WTC11 (cell line): ENCODE data around the gene FSHR. TPM values are rescaled to one million over a fixed set of nuclear protein-coding genes. Genes with fewer than 3 reads are reported as not detected.

Experiments used
- ATAC-seq: fragments of 200-7000 bp; cut with Tn5 transposase; 2 replicates; pipeline ENCODE4 v1.10.0; 2021; ENCODE audit warnings: mild to moderate bottlenecking, moderate library complexity
- CTCF ChIA-PET: fragments of 300-600 bp; sonication (Branson Sonifier 250); formaldehyde crosslinking; loops from one replicate; lab custom pipeline; 2021; ENCODE audit warnings: antibody characterized with exemption; lab: Charles Lee
- POLR2A ChIA-PET: fragments of 350-600 bp; sonication (Branson Sonifier 250); formaldehyde crosslinking; loops from one replicate; lab custom pipeline; 2021; ENCODE audit warnings: antibody characterized with exemption; lab: Charles Lee
- DNase-seq: peaks from one replicate; pipeline ENCODE4 v3.0.0; 2021; ENCODE audit warnings: low spot score
- H3K27ac Mint-ChIP-seq: 2 replicates; pipeline ENCODE4 v1.8.0; 2021; ENCODE audit warnings: mixed read lengths
- H3K27me3 Mint-ChIP-seq: 2 replicates; pipeline ENCODE4 v1.8.0; 2021; ENCODE audit warnings: low read depth, mild to moderate bottlenecking, moderate library complexity, mixed read lengths
- H3K36me3 Mint-ChIP-seq: 2 replicates; pipeline ENCODE4 v1.8.0; 2021; ENCODE audit warnings: mixed read lengths
- H3K4me1 Mint-ChIP-seq: 2 replicates; pipeline ENCODE4 v1.8.0; 2022; ENCODE audit warnings: mixed read lengths
- H3K4me3 Mint-ChIP-seq: 2 replicates; pipeline ENCODE4 v1.8.0; 2021; ENCODE audit warnings: mild to moderate bottlenecking, moderate library complexity, mixed read lengths
- H3K9me3 Mint-ChIP-seq: 2 replicates; pipeline ENCODE4 v1.8.0; 2021; ENCODE audit warnings: mixed read lengths
- CREB1 ChIP-seq: sonication (generic); formaldehyde crosslinking; IDR thresholded peaks from 2 replicates; pipeline ENCODE4 v1.8.0; 2023; ENCODE audit warnings: mild to moderate bottlenecking, missing genetic modification reagents
- EMX1 ChIP-seq: fragments of 250-450 bp; sonication (Bioruptor Pico); IDR thresholded peaks from 2 replicates; pipeline ENCODE4 v1.8.0; 2021; ENCODE audit warnings: mild to moderate bottlenecking
- ERG ChIP-seq: fragments of 250-450 bp; sonication (Bioruptor Pico); IDR thresholded peaks from 2 replicates; pipeline ENCODE4 v1.8.0; 2021; ENCODE audit warnings: mild to moderate bottlenecking
- FOXJ3 ChIP-seq: sonication (generic); formaldehyde crosslinking; IDR thresholded peaks from 2 replicates; pipeline ENCODE4 v1.9.0; 2021; ENCODE audit warnings: missing genetic modification reagents, mild to moderate bottlenecking, borderline replicate concordance
- FOXP4 ChIP-seq: sonication (generic); formaldehyde crosslinking; IDR thresholded peaks from 2 replicates; pipeline ENCODE4 v1.8.0; 2022; ENCODE audit warnings: mild to moderate bottlenecking, missing genetic modification reagents
- JAZF1 ChIP-seq: fragments of 250-450 bp; sonication (Bioruptor Pico); IDR thresholded peaks from 2 replicates; pipeline ENCODE4 v1.9.0; 2021; ENCODE audit warnings: moderate library complexity, mild to moderate bottlenecking, inconsistent platforms
- NFE2L1 ChIP-seq: sonication (generic); formaldehyde crosslinking; IDR thresholded peaks from 2 replicates; pipeline ENCODE4 v1.8.1; 2023; ENCODE audit warnings: missing genetic modification reagents
- NR3C1 ChIP-seq: sonication (generic); formaldehyde crosslinking; conservative IDR thresholded peaks from 2 replicates; pipeline ENCODE4 v1.8.1; 2023; ENCODE audit warnings: low read depth, mild to moderate bottlenecking, missing genetic modification reagents
- SOX15 ChIP-seq: fragments of 250-450 bp; sonication (Bioruptor Pico); IDR thresholded peaks from 2 replicates; pipeline ENCODE4 v1.9.0; 2021; ENCODE audit warnings: mild to moderate bottlenecking
- STAT6 ChIP-seq: sonication (generic); formaldehyde crosslinking; conservative IDR thresholded peaks from 2 replicates; pipeline ENCODE4 v1.8.1; 2023; ENCODE audit warnings: mild to moderate bottlenecking, low read depth, missing genetic modification reagents, moderate library complexity
- USF1 ChIP-seq: sonication (generic); formaldehyde crosslinking; IDR thresholded peaks from 2 replicates; pipeline ENCODE4 v1.8.0; 2022; ENCODE audit warnings: mild to moderate bottlenecking, missing genetic modification reagents
- ZBTB43 ChIP-seq: sonication (generic); formaldehyde crosslinking; IDR thresholded peaks from 2 replicates; pipeline ENCODE4 v1.8.1; 2023; ENCODE audit warnings: mild to moderate bottlenecking, missing genetic modification reagents
- total RNA-seq: library from RNA; stranded (reverse); gene quantifications from 3 replicates; pipeline ENCODE4 v1.2.3, GENCODE V29; 2021
- TF ChIP-seq, protein P1 (sequence below): sonication (generic); formaldehyde crosslinking; IDR thresholded peaks from 2 replicates; pipeline ENCODE4 v1.8.0; 2022; ENCODE audit warnings: missing genetic modification reagents
- TF ChIP-seq, protein P2 (sequence below): sonication (generic); formaldehyde crosslinking; IDR thresholded peaks from 2 replicates; pipeline ENCODE4 v1.8.1; 2023; ENCODE audit warnings: mild to moderate bottlenecking, missing genetic modification reagents, moderate library complexity
- TF ChIP-seq, protein P3 (sequence below): sonication (generic); formaldehyde crosslinking; IDR thresholded peaks from 2 replicates; pipeline ENCODE4 v1.8.0; 2022; ENCODE audit warnings: mild to moderate bottlenecking, missing genetic modification reagents

Gene FSHR
- total RNA-seq, 1 experiment from 2014 or later: not detected

- TF ChIP-seq, protein P1, sequence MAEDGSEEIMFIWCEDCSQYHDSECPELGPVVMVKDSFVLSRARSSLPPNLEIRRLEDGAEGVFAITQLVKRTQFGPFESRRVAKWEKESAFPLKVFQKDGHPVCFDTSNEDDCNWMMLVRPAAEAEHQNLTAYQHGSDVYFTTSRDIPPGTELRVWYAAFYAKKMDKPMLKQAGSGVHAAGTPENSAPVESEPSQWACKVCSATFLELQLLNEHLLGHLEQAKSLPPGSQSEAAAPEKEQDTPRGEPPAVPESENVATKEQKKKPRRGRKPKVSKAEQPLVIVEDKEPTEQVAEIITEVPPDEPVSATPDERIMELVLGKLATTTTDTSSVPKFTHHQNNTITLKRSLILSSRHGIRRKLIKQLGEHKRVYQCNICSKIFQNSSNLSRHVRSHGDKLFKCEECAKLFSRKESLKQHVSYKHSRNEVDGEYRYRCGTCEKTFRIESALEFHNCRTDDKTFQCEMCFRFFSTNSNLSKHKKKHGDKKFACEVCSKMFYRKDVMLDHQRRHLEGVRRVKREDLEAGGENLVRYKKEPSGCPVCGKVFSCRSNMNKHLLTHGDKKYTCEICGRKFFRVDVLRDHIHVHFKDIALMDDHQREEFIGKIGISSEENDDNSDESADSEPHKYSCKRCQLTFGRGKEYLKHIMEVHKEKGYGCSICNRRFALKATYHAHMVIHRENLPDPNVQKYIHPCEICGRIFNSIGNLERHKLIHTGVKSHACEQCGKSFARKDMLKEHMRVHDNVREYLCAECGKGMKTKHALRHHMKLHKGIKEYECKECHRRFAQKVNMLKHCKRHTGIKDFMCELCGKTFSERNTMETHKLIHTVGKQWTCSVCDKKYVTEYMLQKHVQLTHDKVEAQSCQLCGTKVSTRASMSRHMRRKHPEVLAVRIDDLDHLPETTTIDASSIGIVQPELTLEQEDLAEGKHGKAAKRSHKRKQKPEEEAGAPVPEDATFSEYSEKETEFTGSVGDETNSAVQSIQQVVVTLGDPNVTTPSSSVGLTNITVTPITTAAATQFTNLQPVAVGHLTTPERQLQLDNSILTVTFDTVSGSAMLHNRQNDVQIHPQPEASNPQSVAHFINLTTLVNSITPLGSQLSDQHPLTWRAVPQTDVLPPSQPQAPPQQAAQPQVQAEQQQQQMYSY (CRISPR knock-in tag): no peak
- TF ChIP-seq, protein P2, sequence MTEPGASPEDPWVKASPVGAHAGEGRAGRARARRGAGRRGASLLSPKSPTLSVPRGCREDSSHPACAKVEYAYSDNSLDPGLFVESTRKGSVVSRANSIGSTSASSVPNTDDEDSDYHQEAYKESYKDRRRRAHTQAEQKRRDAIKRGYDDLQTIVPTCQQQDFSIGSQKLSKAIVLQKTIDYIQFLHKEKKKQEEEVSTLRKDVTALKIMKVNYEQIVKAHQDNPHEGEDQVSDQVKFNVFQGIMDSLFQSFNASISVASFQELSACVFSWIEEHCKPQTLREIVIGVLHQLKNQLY: no peak
- TF ChIP-seq USF1 (CRISPR knock-in tag) (no peak), CREB1 (CRISPR knock-in tag) (no peak), SOX15 (CRISPR knock-in tag) (no peak), NR3C1 (CRISPR knock-in tag) (no peak), ERG (CRISPR knock-in tag) (no peak), FOXP4 (CRISPR knock-in tag) (no peak), EMX1 (CRISPR knock-in tag) (no peak), NFE2L1 (CRISPR knock-in tag) (no peak), STAT6 (CRISPR knock-in tag) (no peak), ZBTB43 (CRISPR knock-in tag) (no peak), JAZF1 (CRISPR knock-in tag) (no peak), FOXJ3 (CRISPR knock-in tag) (no peak)
- TF ChIP-seq, protein P3, sequence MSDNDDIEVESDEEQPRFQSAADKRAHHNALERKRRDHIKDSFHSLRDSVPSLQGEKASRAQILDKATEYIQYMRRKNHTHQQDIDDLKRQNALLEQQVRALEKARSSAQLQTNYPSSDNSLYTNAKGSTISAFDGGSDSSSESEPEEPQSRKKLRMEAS: no peak
- TF ChIP-seq, all 79 proteins: peak for 0
- Mint-ChIP-seq H3K27ac (no peak overlapping the region), H3K27me3 (no peaks in the 10 kb centered on the region), H3K4me1 (peaks cover 6% of the 10 kb centered on the region), H3K4me3 (no peak overlapping the region), H3K36me3 (no peaks in the 10 kb centered on the region), H3K9me3 (no peaks in the 10 kb centered on the region)
- no peak for ATAC-seq
- POLR2A ChIA-PET: no interaction called here
- no peak for DNase-seq
- CTCF ChIA-PET: no interaction called here
These were observed 212.4 kb downstream of the FSHR start for GRCh38 chr2:48941908-48942307.
